GM12864 (cell line): ENCODE data around the gene SUMF1.

ENCODE experiments used
- DNase-seq: peaks from one replicate; pipeline ENCODE4 v3.0.0-alpha.2; 2011; ENCODE audit warnings: low read depth
- H3K4me3 ChIP-seq: 2 replicates; pipeline ENCODE4 v1.5.1; 2011; ENCODE audit warnings: mild to moderate bottlenecking, low read depth, low read length, control low read depth
- CTCF ChIP-seq: IDR thresholded peaks from 2 replicates; pipeline ENCODE4 v1.5.1; 2011; ENCODE audit warnings: low read depth, mild to moderate bottlenecking, moderate library complexity, low read length, control low read depth, inconsistent platforms; ENCODE audit errors: missing control alignments

The SUMF1 gene

GRCh38 chr3:4362523-4362922 is 104.5 kb downstream of the SUMF1 start:
- DNase-seq, result no peak
- TF ChIP-seq CTCF, result no peak

GRCh38 chr3:4360817-4361216 is 106.3 kb downstream of the SUMF1 start:
- DNase-seq, result no peak
- H3K4me3 ChIP-seq, result no peak overlapping the region
- TF ChIP-seq CTCF, result no peak

More at GRCh38 chr3:4362523-4362922, 104.5 kb downstream of the SUMF1 start:
- H3K4me3 ChIP-seq, result no peak overlapping the region

- no peak for TF ChIP-seq CTCF
- no peak overlapping the region for H3K4me3 ChIP-seq
- DNase-seq, result no peak
These were observed 107.1 kb downstream of the SUMF1 start for GRCh38 chr3:4359805-4360502.

GRCh38 chr3:4358273-4358672 is 108.8 kb downstream of the SUMF1 start:
- TF ChIP-seq CTCF, result no peak
- no peak overlapping the region for H3K4me3 ChIP-seq
- no peak for DNase-seq

GRCh38 chr3:4356546-4357410 is 110.3 kb downstream of the SUMF1 start:
- TF ChIP-seq CTCF, result no peak
- DNase-seq, result no peak
- no peak overlapping the region for H3K4me3 ChIP-seq

- DNase-seq, result no peak
- H3K4me3 ChIP-seq, result no peak overlapping the region
- no peak for TF ChIP-seq CTCF
These were observed 110.9 kb downstream of the SUMF1 start for GRCh38 chr3:4356220-4356540.
